ENCODE data around the gene CHGA. TPM values are rescaled to one million over a fixed set of nuclear protein-coding genes. Genes with fewer than 3 reads are reported as not detected.
A peak's percentile ranks its signal among the peaks of the same experiment; 100 is the strongest.

The CHGA gene
- total RNA-seq, 2 experiments from 2014 or later = not detected

DNA sequence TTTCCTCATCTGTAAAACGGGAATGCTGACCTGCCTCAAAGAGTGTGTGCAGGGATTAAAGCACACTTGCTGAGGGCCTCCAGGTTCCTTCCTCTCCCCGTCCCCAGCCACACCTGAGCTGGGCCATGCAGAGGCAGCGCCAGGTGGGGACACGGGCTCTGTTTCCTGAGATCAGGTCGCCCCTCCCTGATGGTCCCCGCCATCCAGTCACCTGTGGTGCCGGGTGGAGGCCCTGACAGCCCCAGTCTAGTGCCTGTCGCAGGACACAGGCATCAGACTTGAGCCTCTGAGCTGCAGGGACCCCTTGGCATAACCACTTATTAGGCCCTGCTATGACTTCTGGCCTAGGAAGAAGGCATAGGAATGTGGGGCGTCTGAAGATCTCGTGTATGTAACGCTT, 12.5 kb downstream of the CHGA start:
- Mint-ChIP-seq H3K27ac (no peak overlapping the region), H3K27me3 (ENCODE audit: low read depth) (no peaks in the 10 kb centered on the region), H3K4me3 (no peak overlapping the region), H3K9me3 (ENCODE audit: insufficient read depth) (no peaks in the 10 kb centered on the region), H3K36me3 (ENCODE audit: low read depth) (peaks cover 2% of the 10 kb centered on the region), H3K4me1 (ENCODE audit: low read depth) (no peaks in the 10 kb centered on the region)
- ChIA-PET CTCF (no interaction called here), POLR2A (no interaction called here)
- ATAC-seq (no peak), DNase-seq (no peak)

GRCh38 chr14:92936085-92936484, 13.1 kb downstream of the CHGA start:
- Mint-ChIP-seq H3K9me3 (ENCODE audit: insufficient read depth) (no peaks in the 10 kb centered on the region), H3K27me3 (ENCODE audit: low read depth) (no peaks in the 10 kb centered on the region), H3K4me3 (no peak overlapping the region), H3K36me3 (ENCODE audit: low read depth) (peaks cover 2% of the 10 kb centered on the region), H3K27ac (no peak overlapping the region), H3K4me1 (ENCODE audit: low read depth) (no peaks in the 10 kb centered on the region)
- no peak for ATAC-seq
- CTCF ChIA-PET = no interaction called here
- DNase-seq = no peak
- POLR2A ChIA-PET = no interaction called here

- CTCF ChIA-PET = no interaction called here
- H3K4me1 Mint-ChIP-seq (ENCODE audit: low read depth) = no peaks in the 10 kb centered on the region
- no peak overlapping the region for H3K4me3 Mint-ChIP-seq
- H3K27ac Mint-ChIP-seq = no peak overlapping the region
- no peaks in the 10 kb centered on the region for H3K9me3 Mint-ChIP-seq (ENCODE audit: insufficient read depth)
- no peaks in the 10 kb centered on the region for H3K27me3 Mint-ChIP-seq (ENCODE audit: low read depth)
- POLR2A ChIA-PET = no interaction called here
- ATAC-seq (no peak), DNase-seq (no peak)
- H3K36me3 Mint-ChIP-seq (ENCODE audit: low read depth) = peaks cover 2% of the 10 kb centered on the region
These were observed 14.3 kb downstream of the CHGA start for GRCh38 chr14:92937051-92937937.

GRCh38 chr14:92938235-92938875, 15.4 kb downstream of the CHGA start:
- ATAC-seq (no peak), DNase-seq (no peak)
- no peak overlapping the region for H3K4me3 Mint-ChIP-seq
- no peak overlapping the region for H3K27ac Mint-ChIP-seq
- ChIA-PET POLR2A (no interaction called here), CTCF (no interaction called here)
- no peaks in the 10 kb centered on the region for H3K4me1 Mint-ChIP-seq (ENCODE audit: low read depth)
- H3K36me3 Mint-ChIP-seq (ENCODE audit: low read depth) = peaks cover 2% of the 10 kb centered on the region
- no peaks in the 10 kb centered on the region for H3K9me3 Mint-ChIP-seq (ENCODE audit: insufficient read depth)
- no peaks in the 10 kb centered on the region for H3K27me3 Mint-ChIP-seq (ENCODE audit: low read depth)

DNA sequence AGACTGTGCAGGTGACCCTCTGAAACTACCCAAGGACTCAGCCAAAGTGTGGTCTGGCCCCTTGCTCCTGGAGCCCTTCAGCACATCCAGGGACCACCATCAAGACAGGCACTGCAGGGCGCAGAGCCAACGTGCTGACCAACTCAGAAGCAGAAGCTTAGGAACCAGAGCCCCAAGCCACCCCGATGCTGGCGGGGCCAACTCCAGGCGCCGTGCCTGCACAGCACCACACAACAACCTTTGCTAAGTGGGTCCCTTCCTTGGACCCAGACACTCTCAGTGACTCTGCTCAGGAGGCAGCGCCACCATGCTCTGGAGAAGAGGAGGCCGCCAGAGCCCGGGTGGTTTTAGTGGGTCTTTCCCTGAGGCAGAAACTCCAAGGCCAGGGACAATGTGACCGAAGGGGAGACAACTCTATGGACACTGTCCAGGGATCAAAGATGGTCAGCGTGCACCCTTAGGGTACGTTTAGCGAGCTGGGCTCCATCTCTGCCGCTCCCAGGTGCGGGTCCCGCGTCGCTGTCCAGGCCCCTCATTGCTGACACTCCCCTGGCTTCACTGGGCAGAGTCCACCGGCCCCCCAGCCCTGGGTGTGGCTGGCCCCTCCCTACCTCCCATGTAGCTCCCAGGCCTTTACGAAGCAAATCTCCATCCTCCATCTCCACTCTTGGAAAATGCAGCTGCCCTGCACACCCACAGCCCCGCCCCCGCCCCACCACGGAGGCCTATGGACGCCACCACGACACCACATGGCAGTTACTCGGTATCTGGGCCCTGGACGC, 16.1 kb downstream of the CHGA start:
- ATAC-seq (no peak), DNase-seq (no peak)
- Mint-ChIP-seq H3K36me3 (ENCODE audit: low read depth) (peaks cover 2% of the 10 kb centered on the region), H3K27ac (no peak overlapping the region), H3K27me3 (ENCODE audit: low read depth) (no peaks in the 10 kb centered on the region), H3K4me3 (no peak overlapping the region), H3K4me1 (ENCODE audit: low read depth) (no peaks in the 10 kb centered on the region), H3K9me3 (ENCODE audit: insufficient read depth) (no peaks in the 10 kb centered on the region)
- ChIA-PET POLR2A (no interaction called here), CTCF (no interaction called here)

- Mint-ChIP-seq H3K4me3 (no peak overlapping the region), H3K4me1 (ENCODE audit: low read depth) (no peaks in the 10 kb centered on the region), H3K27me3 (ENCODE audit: low read depth) (no peaks in the 10 kb centered on the region), H3K36me3 (ENCODE audit: low read depth) (peaks cover 2% of the 10 kb centered on the region), H3K9me3 (ENCODE audit: insufficient read depth) (no peaks in the 10 kb centered on the region), H3K27ac (no peak overlapping the region)
- POLR2A ChIA-PET = no interaction called here
- DNase-seq (no peak), ATAC-seq (no peak)
- CTCF ChIA-PET = no interaction called here
These were observed 16.7 kb downstream of the CHGA start for GRCh38 chr14:92939699-92940098.

DNA sequence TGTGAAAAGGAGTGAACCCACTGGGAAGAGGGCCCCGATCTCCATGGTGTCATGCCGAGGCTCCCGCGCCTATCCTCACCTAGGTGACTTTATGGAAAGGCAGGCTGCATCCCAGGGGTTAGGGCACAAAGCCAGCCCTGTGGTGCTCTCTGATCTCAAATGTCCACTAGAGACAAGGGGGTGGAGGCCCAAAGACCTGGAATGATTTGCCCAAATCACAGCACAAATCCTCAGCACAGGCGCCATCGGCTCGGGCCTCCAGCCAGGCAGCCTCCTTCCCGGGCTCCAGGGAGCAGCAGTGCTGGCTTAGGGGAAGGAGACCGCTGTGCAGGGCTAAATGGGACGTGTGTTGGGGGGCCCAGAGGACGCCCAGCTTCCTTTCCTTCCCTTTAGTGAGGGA, 17.6 kb downstream of the CHGA start:
- Mint-ChIP-seq H3K4me1 (ENCODE audit: low read depth) (no peaks in the 10 kb centered on the region), H3K4me3 (no peak overlapping the region), H3K27ac (no peak overlapping the region), H3K9me3 (ENCODE audit: insufficient read depth) (no peaks in the 10 kb centered on the region), H3K27me3 (ENCODE audit: low read depth) (no peaks in the 10 kb centered on the region), H3K36me3 (ENCODE audit: low read depth) (peaks cover 2% of the 10 kb centered on the region)
- ATAC-seq (no peak), DNase-seq (no peak)
- CTCF ChIA-PET = no interaction called here
- POLR2A ChIA-PET = no interaction called here

- CTCF ChIA-PET = no interaction called here
- H3K27me3 Mint-ChIP-seq (ENCODE audit: low read depth) = no peaks in the 10 kb centered on the region
- ATAC-seq = no peak
These were observed 18.6 kb downstream of the CHGA start for GRCh38 chr14:92941531-92941930.

DNA sequence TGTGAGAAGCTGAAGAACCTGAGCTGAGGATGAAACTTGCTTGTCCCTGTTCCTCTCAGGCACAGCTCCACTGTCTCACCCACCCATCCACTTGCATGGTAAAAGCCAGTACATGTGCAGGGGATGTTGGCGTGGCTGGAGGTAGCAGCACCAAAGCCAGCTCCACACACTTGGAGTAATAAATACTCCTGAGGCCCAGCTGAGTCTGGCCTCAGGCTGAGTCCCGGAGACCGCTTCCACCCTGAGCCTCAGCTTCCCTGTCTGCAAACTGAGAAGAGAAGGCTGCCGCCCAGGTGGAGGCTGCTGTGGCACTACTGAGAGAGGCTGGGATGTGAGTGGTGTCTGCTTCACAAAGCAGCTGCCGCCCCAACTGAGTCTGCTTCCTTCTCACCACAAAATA, 19.2 kb downstream of the CHGA start:
- Mint-ChIP-seq H3K27me3 (ENCODE audit: low read depth) (no peaks in the 10 kb centered on the region), H3K4me1 (ENCODE audit: low read depth) (no peaks in the 10 kb centered on the region), H3K4me3 (no peak overlapping the region), H3K27ac (no peak overlapping the region), H3K36me3 (ENCODE audit: low read depth) (peaks cover 1% of the 10 kb centered on the region), H3K9me3 (ENCODE audit: insufficient read depth) (no peaks in the 10 kb centered on the region)
- DNase-seq (no peak), ATAC-seq (peak; percentile 10)
- CTCF ChIA-PET = no interaction called here
- POLR2A ChIA-PET = no interaction called here

More at GRCh38 chr14:92941531-92941930, 18.6 kb downstream of the CHGA start:
- Mint-ChIP-seq H3K9me3 (ENCODE audit: insufficient read depth) (no peaks in the 10 kb centered on the region), H3K27ac (no peak overlapping the region), H3K36me3 (ENCODE audit: low read depth) (peaks cover 3% of the 10 kb centered on the region), H3K4me1 (ENCODE audit: low read depth) (no peaks in the 10 kb centered on the region), H3K4me3 (no peak overlapping the region)
- POLR2A ChIA-PET = no interaction called here
- no peak for DNase-seq

DNA sequence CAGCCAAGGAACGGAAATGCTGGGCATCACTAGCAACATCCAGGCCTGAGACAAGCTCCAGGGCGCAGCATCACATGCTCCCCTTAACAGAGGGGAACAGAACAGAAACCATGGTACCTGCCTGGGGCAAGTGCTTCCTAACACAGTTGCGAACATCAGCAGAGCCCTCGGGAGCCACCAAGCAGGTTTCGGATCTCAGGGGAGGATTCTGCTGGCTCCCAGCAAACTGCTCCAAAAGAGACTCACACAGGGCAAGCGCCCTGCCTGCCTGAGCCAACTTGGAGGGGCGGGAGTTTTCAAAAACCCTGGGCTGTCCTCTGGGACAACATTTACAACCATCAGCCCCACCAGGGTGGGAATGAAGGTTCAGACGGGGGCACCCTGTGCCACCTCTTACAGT, 19.6 kb downstream of the CHGA start:
- POLR2A ChIA-PET = no interaction called here
- no peak for ATAC-seq
- Mint-ChIP-seq H3K9me3 (ENCODE audit: insufficient read depth) (no peaks in the 10 kb centered on the region), H3K27me3 (ENCODE audit: low read depth) (no peaks in the 10 kb centered on the region), H3K4me1 (ENCODE audit: low read depth) (no peaks in the 10 kb centered on the region), H3K36me3 (ENCODE audit: low read depth) (peaks cover 2% of the 10 kb centered on the region), H3K4me3 (no peak overlapping the region), H3K27ac (no peak overlapping the region)
- DNase-seq = no peak
- CTCF ChIA-PET = no interaction called here

GRCh38 chr14:92942976-92943710, 20.2 kb downstream of the CHGA start:
- no peaks in the 10 kb centered on the region for H3K27me3 Mint-ChIP-seq (ENCODE audit: low read depth)
- CTCF ChIA-PET = no interaction called here
- no peak overlapping the region for H3K4me3 Mint-ChIP-seq
- ATAC-seq = no peak
- no peaks in the 10 kb centered on the region for H3K9me3 Mint-ChIP-seq (ENCODE audit: insufficient read depth)
- H3K27ac Mint-ChIP-seq = peak overlapping the region; percentile 30
- H3K4me1 Mint-ChIP-seq (ENCODE audit: low read depth) = no peaks in the 10 kb centered on the region
- H3K36me3 Mint-ChIP-seq (ENCODE audit: low read depth) = peaks cover 6% of the 10 kb centered on the region
- DNase-seq = no peak
- POLR2A ChIA-PET = no interaction called here
